ENCODE results near the gene DDX52.

The DDX52 gene

GRCh38 chr17:37664214-37664613 is 21.0 kb upstream of the DDX52 start:
- ChIA-PET CTCF (no interaction called here), POLR2A (no interaction called here)
- no peak for DNase-seq (ENCODE audit: extremely low spot score)
- TF ChIP-seq, protein P1, sequence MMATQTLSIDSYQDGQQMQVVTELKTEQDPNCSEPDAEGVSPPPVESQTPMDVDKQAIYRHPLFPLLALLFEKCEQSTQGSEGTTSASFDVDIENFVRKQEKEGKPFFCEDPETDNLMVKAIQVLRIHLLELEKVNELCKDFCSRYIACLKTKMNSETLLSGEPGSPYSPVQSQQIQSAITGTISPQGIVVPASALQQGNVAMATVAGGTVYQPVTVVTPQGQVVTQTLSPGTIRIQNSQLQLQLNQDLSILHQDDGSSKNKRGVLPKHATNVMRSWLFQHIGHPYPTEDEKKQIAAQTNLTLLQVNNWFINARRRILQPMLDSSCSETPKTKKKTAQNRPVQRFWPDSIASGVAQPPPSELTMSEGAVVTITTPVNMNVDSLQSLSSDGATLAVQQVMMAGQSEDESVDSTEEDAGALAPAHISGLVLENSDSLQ (IDR thresholded peaks at IDR 0.05), result no peak
- no peak for TF ChIP-seq FOXM1 (IDR thresholded peaks at IDR 0.05; ENCODE audit: borderline replicate concordance)
- no peak for TF ChIP-seq BHLHE40 (IDR thresholded peaks at IDR 0.05; ENCODE audit: borderline replicate concordance)
- TF ChIP-seq ELF4 (IDR thresholded peaks at IDR 0.05), result no peak
- no peak for TF ChIP-seq FOXK2 (IDR thresholded peaks at IDR 0.05)
- no peak for TF ChIP-seq LEF1 (IDR thresholded peaks at IDR 0.05; ENCODE audit: borderline replicate concordance)
- no peak for TF ChIP-seq HDGF (IDR thresholded peaks at IDR 0.05; ENCODE audit: borderline replicate concordance)
- TF ChIP-seq SUZ12 (IDR thresholded peaks at IDR 0.05), result no peak
- TF ChIP-seq CTBP1 (IDR thresholded peaks at IDR 0.05; ENCODE audit: borderline replicate concordance), result no peak
- TF ChIP-seq FOXA1 (IDR thresholded peaks at IDR 0.05), result no peak
- no peak for TF ChIP-seq TARDBP (IDR thresholded peaks at IDR 0.05)
- no peak for TF ChIP-seq ZNF384 (IDR thresholded peaks at IDR 0.05)
- TF ChIP-seq L3MBTL2 (conservative IDR thresholded peaks at IDR 0.05), result no peak
- TF ChIP-seq SP1 (IDR thresholded peaks at IDR 0.05), result no peak
- TF ChIP-seq NFRKB (IDR thresholded peaks at IDR 0.05), result no peak
- no peak for TF ChIP-seq ARNT (IDR thresholded peaks at IDR 0.05)

GRCh38 chr17:37662353-37662752 is 19.1 kb upstream of the DDX52 start:
- DNase-seq (ENCODE audit: extremely low spot score), result no peak
- CTCF ChIA-PET, result no interaction called here
- POLR2A ChIA-PET, result no interaction called here

GRCh38 chr17:37661400-37662014 is 18.3 kb upstream of the DDX52 start:
- CTCF ChIA-PET, result interaction anchor here (0.6 to 1.1 kb wide), 2 partner anchors 29 to 154 kb away, joined by 3 to 4 read pairs; no protein-coding TSS in a partner anchor
- POLR2A ChIA-PET, result no interaction called here
- DNase-seq (ENCODE audit: extremely low spot score), result no peak
- no peak for TF ChIP-seq SUZ12 (IDR thresholded peaks at IDR 0.05)
- no peak for TF ChIP-seq ELF4 (IDR thresholded peaks at IDR 0.05)
- no peak for TF ChIP-seq FOXA1 (IDR thresholded peaks at IDR 0.05)
- TF ChIP-seq L3MBTL2 (conservative IDR thresholded peaks at IDR 0.05), result no peak
- TF ChIP-seq HDGF (IDR thresholded peaks at IDR 0.05; ENCODE audit: borderline replicate concordance), result no peak
- no peak for TF ChIP-seq FOXM1 (IDR thresholded peaks at IDR 0.05; ENCODE audit: borderline replicate concordance)
- no peak for TF ChIP-seq LEF1 (IDR thresholded peaks at IDR 0.05; ENCODE audit: borderline replicate concordance)
- no peak for TF ChIP-seq FOXK2 (IDR thresholded peaks at IDR 0.05)
- no peak for TF ChIP-seq SP1 (IDR thresholded peaks at IDR 0.05)
- TF ChIP-seq, protein P1 (IDR thresholded peaks at IDR 0.05), result no peak
- TF ChIP-seq CTBP1 (IDR thresholded peaks at IDR 0.05; ENCODE audit: borderline replicate concordance), result no peak
- TF ChIP-seq ZNF384 (IDR thresholded peaks at IDR 0.05), result no peak

More at GRCh38 chr17:37662353-37662752, 19.1 kb upstream of the DDX52 start:
- TF ChIP-seq LEF1 (IDR thresholded peaks at IDR 0.05; ENCODE audit: borderline replicate concordance) (no peak), CTBP1 (IDR thresholded peaks at IDR 0.05; ENCODE audit: borderline replicate concordance) (no peak), FOXM1 (IDR thresholded peaks at IDR 0.05; ENCODE audit: borderline replicate concordance) (no peak), BHLHE40 (IDR thresholded peaks at IDR 0.05; ENCODE audit: borderline replicate concordance) (no peak), SP1 (IDR thresholded peaks at IDR 0.05) (no peak), NFRKB (IDR thresholded peaks at IDR 0.05) (no peak)

GRCh38 chr17:37659925-37660324 is 16.7 kb upstream of the DDX52 start:
- POLR2A ChIA-PET, result no interaction called here
- CTCF ChIA-PET, result interaction anchor here (0.6 kb wide), 1 partner anchor 245 kb away, joined by 4 read pairs; no protein-coding TSS in a partner anchor
- no peak for TF ChIP-seq SUZ12 (IDR thresholded peaks at IDR 0.05)
- no peak for TF ChIP-seq FOXM1 (IDR thresholded peaks at IDR 0.05; ENCODE audit: borderline replicate concordance)
- TF ChIP-seq ELF4 (IDR thresholded peaks at IDR 0.05), result no peak
- TF ChIP-seq, protein P1 (IDR thresholded peaks at IDR 0.05), result no peak
- no peak for TF ChIP-seq HDGF (IDR thresholded peaks at IDR 0.05; ENCODE audit: borderline replicate concordance)
- TF ChIP-seq ARNT (IDR thresholded peaks at IDR 0.05), result no peak
- no peak for TF ChIP-seq CTBP1 (IDR thresholded peaks at IDR 0.05; ENCODE audit: borderline replicate concordance)
- no peak for TF ChIP-seq FOXK2 (IDR thresholded peaks at IDR 0.05)
- TF ChIP-seq FOXA1 (IDR thresholded peaks at IDR 0.05), result no peak
- TF ChIP-seq NFRKB (IDR thresholded peaks at IDR 0.05), result no peak
- no peak for TF ChIP-seq TARDBP (IDR thresholded peaks at IDR 0.05)
- no peak for TF ChIP-seq LEF1 (IDR thresholded peaks at IDR 0.05; ENCODE audit: borderline replicate concordance)
- no peak for TF ChIP-seq BHLHE40 (IDR thresholded peaks at IDR 0.05; ENCODE audit: borderline replicate concordance)
- no peak for TF ChIP-seq ZNF384 (IDR thresholded peaks at IDR 0.05)
- DNase-seq (ENCODE audit: extremely low spot score), result no peak

- DNase-seq (ENCODE audit: extremely low spot score), result no peak
- POLR2A ChIA-PET, result no interaction called here
- CTCF ChIA-PET, result interaction anchor here (0.9 kb wide), 2 partner anchors 8 to 284 kb away, joined by 3 read pairs; no protein-coding TSS in a partner anchor
- TF ChIP-seq HDGF (IDR thresholded peaks at IDR 0.05; ENCODE audit: borderline replicate concordance) (no peak), CTBP1 (IDR thresholded peaks at IDR 0.05; ENCODE audit: borderline replicate concordance) (no peak), BHLHE40 (IDR thresholded peaks at IDR 0.05; ENCODE audit: borderline replicate concordance) (no peak), LEF1 (IDR thresholded peaks at IDR 0.05; ENCODE audit: borderline replicate concordance) (no peak), SP1 (IDR thresholded peaks at IDR 0.05) (no peak), NFRKB (IDR thresholded peaks at IDR 0.05) (no peak), FOXA1 (IDR thresholded peaks at IDR 0.05) (no peak), SUZ12 (IDR thresholded peaks at IDR 0.05) (no peak), ARNT (IDR thresholded peaks at IDR 0.05) (no peak), L3MBTL2 (conservative IDR thresholded peaks at IDR 0.05) (no peak), FOXK2 (IDR thresholded peaks at IDR 0.05) (no peak), TARDBP (IDR thresholded peaks at IDR 0.05) (no peak), ZNF384 (IDR thresholded peaks at IDR 0.05) (no peak), ELF4 (IDR thresholded peaks at IDR 0.05) (no peak), FOXM1 (IDR thresholded peaks at IDR 0.05; ENCODE audit: borderline replicate concordance) (no peak)
- TF ChIP-seq, protein P1 (IDR thresholded peaks at IDR 0.05), result no peak
Measured at GRCh38 chr17:37657202-37657601, 14.0 kb upstream of the DDX52 start.

All from HEK293T (cell line).